Heart left ventricle (tissue), 16 donors: ENCODE measurements around the gene RUNX1. TPM values are rescaled to one million over a fixed set of nuclear protein-coding genes. Genes with fewer than 3 reads are reported as not detected.

Source experiments
- ATAC-seq, 4 donors: fragments of 200-7000 bp; cut with Tn5 transposase; one replicate each; pipeline ENCODE4 v1.9.1; 2020 to 2022; ENCODE audit warnings: moderate library complexity in 4 of 4, mild to moderate bottlenecking in 3 of 4, moderate number of reproducible peaks in 1 of 4
- DNase-seq, 5 donors: peaks; one replicate each; pipeline ENCODE4 v3.0.0-alpha.2; 2020
- H3K27ac ChIP-seq, 12 donors: fragments of 200-600 bp; sonication (generic) in 4 of 12; one replicate each; pipeline versions ENCODE4 v1.5.0 to v1.8.0; 2016 to 2022; ENCODE audit warnings: mild to moderate bottlenecking in 2 of 12
- H3K27me3 ChIP-seq, 9 donors: fragments of 200-600 bp; sonication (generic) in 2 of 9; one replicate each; pipeline versions ENCODE4 v1.5.1 to v1.8.0; 2016 to 2022; ENCODE audit warnings: mild to moderate bottlenecking in 3 of 9
- H3K36me3 ChIP-seq, 9 donors: fragments of 200-600 bp; sonication (generic) in 2 of 9; one replicate each; pipeline versions ENCODE4 v1.5.0 to v1.8.0; 2018 to 2022; ENCODE audit warnings: mild to moderate bottlenecking in 2 of 9
- H3K4me1 ChIP-seq, 12 donors: fragments of 200-600 bp; sonication (generic) in 4 of 12; one replicate each; pipeline versions ENCODE4 v1.5.0 to v1.8.0; 2016 to 2022; ENCODE audit warnings: mild to moderate bottlenecking in 3 of 12
- H3K4me3 ChIP-seq, 12 donors: fragments of 200-600 bp; sonication (generic) in 4 of 12; one replicate each; pipeline versions ENCODE4 v1.5.0 to v1.8.0; 2017 to 2022; ENCODE audit warnings: mild to moderate bottlenecking in 9 of 12, moderate library complexity in 4 of 12
- H3K9me3 ChIP-seq, 12 donors: fragments of 200-600 bp; sonication (generic) in 4 of 12; one replicate each; pipeline versions ENCODE4 v1.5.0 to v1.8.0; 2016 to 2022; ENCODE audit warnings: mild to moderate bottlenecking in 1 of 12
- CTCF ChIP-seq, 12 donors: fragments of 200-600 bp; sonication (generic) in 4 of 12; IDR thresholded peaks; one replicate each; pipeline versions ENCODE4 v1.5.0 to v1.8.0; 2018 to 2022; ENCODE audit warnings: antibody characterized with exemption in 12 of 12, mild to moderate bottlenecking in 5 of 12
- POLR2A ChIP-seq, 2 donors: fragments of 450-650 bp; IDR thresholded peaks; one replicate each; pipeline ENCODE4 v1.6.1; 2017; ENCODE audit warnings: antibody characterized with exemption in 2 of 2, mild to moderate bottlenecking in 2 of 2, moderate library complexity in 2 of 2
- WGBS, 4 donors: extraction: QIAGEN DNeasy Blood & Tissue Kit in 2 of 4; methylation state at CpG; one replicate each; pipeline versions ENCODE4 v1.1.5 to v1.1.7; 2013 to 2018; 5-methylcytosine and 5-hydroxymethylcytosine counted together
- intact Hi-C, 10 donors: fragments of 100-400 bp; cut with DNase I; formaldehyde crosslinking; loops; one replicate each; pipeline versions ENCODE4 v1.11.1 to v1.14.2; 2022
- polyA plus RNA-seq, 2 donors: library from polyadenylated mRNA; stranded (reverse); fragments of 200-250 nt; gene quantifications; one replicate each; pipeline ENCODE4 v1.2.3, GENCODE V29; 2013
- total RNA-seq, 9 donors: library from RNA; depleted of rRNA in 2 of 9; stranded (reverse); fragments of >200 nt in 2 of 9; fragmentation: NEBNext Ultra II Directional in 3 of 9; extraction: Animal tissue kit (Norgen Biotek cat#: 25700) in 3 of 9; gene quantifications; one replicate each; pipeline versions ENCODE4 v1.1.0 to v1.2.4, GENCODE V29; 2016 to 2023
- donor health status: ischemic (EF 13 %, LVEDD 7.1; RV severe dilation, severe dysfunction).
- donor health status: healthy with polysubstance abuse.
- donor health status: DM: no; HTN: yes; CAD: no.
- donor health status: DM: no; HTN: no; CAD: no.
- donor health status: ischemic (EF 25% LVEDD 6.9; RV normal size, moderate dysfunction).
- donor health status: ischemic (EF 25% LVEDD 5.7; RV mildly dilated, moderate dysfunction).
- donor health status: healthy.
- donor health status: DM: yes; HTN: yes; CAD: no.
- donor health status: ischemic (EF 35%, LVEDD 5.7; RV mildly dilated, moderate dysfunction).
- donor health status: nonischemic (EF 11% LVEDD 7.7; RV severe dilation, severe dysfunction).
- donor health status: DM: yes; HTN: yes; CAD: no.
- donor health status: PGD.
- donor health status: ischemic (EF 29% LVEDD 5.4; RV normal size, mild dysfunction).
- donor health status: nonischemic (EF 23%, LVEDD 6.1; RV moderate dilation, normal function).

RUNX1 gene
- total and polyA plus RNA-seq, 11 donors = 0.61 to 54.5 (median 4.1) TPM

DNA sequence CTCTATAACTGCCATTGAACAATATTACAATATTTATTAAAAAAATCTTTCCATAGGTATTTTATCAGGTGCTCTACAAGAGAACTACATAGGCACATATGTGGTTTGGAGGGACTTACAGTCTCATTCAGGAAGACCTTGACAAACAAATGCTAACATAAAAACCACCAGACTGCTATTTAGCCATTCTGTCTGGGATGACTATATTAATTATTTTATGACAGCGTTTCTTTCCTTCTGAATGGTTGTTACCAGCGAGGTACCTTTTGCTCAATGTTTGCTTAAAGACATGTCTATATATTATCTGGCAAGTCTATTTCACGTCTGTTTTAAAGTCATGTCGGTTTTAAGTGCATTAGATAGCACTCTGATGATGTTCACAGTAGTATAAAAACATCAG lies 69.7 kb downstream of the RUNX1 start:
- Histone ChIP-seq H3K27ac (no peak overlapping the region), H3K4me1 (peaks cover 0 to 19% (median 0%) of the 10 kb centered on the region in 12 donors), H3K36me3 (no peaks in the 10 kb centered on the region), H3K9me3 (no peaks in the 10 kb centered on the region), H3K4me3 (no peak overlapping the region), H3K27me3 (peaks cover 0 to 6% (median 0%) of the 10 kb centered on the region in 9 donors)
- DNase-seq (no peak), ATAC-seq (no peak)
- intact Hi-C loops = no loop called here
- WGBS, 4 donors = 51 to 80% (median 75%) methylated on average over 4 of the region's 4 CpGs
- no peak for TF ChIP-seq POLR2A (IDR thresholded peaks at IDR 0.05)
- TF ChIP-seq CTCF (IDR thresholded peaks at IDR 0.05) = no peak

- WGBS, 4 donors = 86 to 96% (median 95%) methylated on average over 1 of the region's 1 CpG
- intact Hi-C loops = no loop called here
These were observed 71.8 kb downstream of the RUNX1 start for GRCh38 chr21:34977333-34977732.

DNA sequence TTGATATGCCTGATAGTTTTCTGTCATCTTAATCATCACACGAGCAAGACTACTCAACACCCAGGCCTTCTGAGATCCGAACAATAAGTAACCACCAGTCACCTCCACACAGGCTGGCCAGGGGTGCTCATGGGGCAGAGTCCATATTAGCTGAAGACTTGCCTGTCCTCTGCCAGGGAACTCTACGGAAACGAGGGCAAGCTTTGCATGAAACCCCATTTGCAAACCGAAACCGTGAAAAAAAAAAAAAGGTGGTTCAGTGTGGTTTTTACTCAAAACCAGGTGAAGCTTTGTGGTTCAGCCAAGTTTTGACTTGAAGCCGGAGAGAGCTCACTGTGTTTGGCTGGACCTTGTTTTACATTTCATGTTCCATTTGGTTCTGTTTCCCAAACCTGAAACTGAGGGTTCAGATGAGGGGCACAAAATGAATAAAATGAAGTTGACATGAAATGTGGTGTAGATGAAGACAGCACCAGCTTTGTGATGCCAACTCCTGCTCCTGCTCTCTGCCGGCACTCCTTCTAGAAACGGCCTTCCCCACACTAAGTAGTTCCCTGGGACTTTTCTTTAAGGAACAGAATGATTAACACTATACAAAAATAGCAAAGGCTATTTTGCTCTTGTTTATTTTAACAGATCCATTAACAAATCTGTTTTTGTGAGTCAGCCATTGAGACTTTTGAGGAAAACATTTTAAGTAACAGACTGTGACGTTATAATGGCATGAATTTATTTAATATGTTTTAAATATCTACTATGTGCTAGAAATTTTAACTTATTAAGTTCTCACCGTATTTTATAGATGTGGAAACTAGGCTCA lies 74.7 kb downstream of the RUNX1 start:
- 77 to 88% (median 82%) methylated on average over 11 of the region's 11 CpGs for WGBS, 4 donors
- no peak for TF ChIP-seq POLR2A (IDR thresholded peaks at IDR 0.05)
- no peaks in the 10 kb centered on the region for H3K36me3 ChIP-seq
- DNase-seq = no peak
- H3K4me1 ChIP-seq = peaks cover 0 to 12% (median 0%) of the 10 kb centered on the region in 12 donors
- no peak for ATAC-seq
- H3K27ac ChIP-seq = peak overlapping the region in 1 of 12 donors; percentile 2
- no peaks in the 10 kb centered on the region for H3K9me3 ChIP-seq
- H3K27me3 ChIP-seq = no peaks in the 10 kb centered on the region
- intact Hi-C loops = no loop called here
- no peak overlapping the region for H3K4me3 ChIP-seq

More at GRCh38 chr21:34977333-34977732, 71.8 kb downstream of the RUNX1 start:
- DNase-seq = no peak
- Histone ChIP-seq H3K27ac (no peak overlapping the region), H3K27me3 (peaks cover 0 to 6% (median 0%) of the 10 kb centered on the region in 9 donors), H3K4me3 (no peak overlapping the region), H3K9me3 (no peaks in the 10 kb centered on the region), H3K36me3 (no peaks in the 10 kb centered on the region), H3K4me1 (peaks cover 0 to 9% (median 0%) of the 10 kb centered on the region in 12 donors)
- ATAC-seq = no peak
- TF ChIP-seq POLR2A (IDR thresholded peaks at IDR 0.05) (no peak), CTCF (IDR thresholded peaks at IDR 0.05) (no peak)

DNA sequence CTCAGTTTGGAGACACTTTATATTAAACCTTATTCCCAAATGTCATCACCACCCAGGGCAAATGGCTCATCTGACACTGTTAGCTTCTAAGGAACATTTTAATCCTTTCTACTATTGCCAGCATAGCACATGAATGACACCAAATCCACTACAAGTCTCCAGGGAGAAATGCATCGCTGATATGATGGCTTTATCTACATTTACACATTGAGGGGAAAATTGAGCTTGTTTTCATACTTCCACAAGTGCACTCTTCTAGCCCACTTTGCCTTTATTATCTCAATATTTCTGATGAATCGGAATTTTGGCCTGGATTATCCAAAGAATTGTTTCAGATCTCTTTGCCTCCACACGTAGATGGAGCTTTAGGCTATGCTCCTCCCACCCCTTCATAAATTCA lies 75.4 kb downstream of the RUNX1 start:
- TF ChIP-seq POLR2A (IDR thresholded peaks at IDR 0.05) = no peak
- no peak for TF ChIP-seq CTCF (IDR thresholded peaks at IDR 0.05)
- WGBS, 4 donors = 68 to 81% (median 72%) methylated on average over 3 of the region's 3 CpGs
- Histone ChIP-seq H3K27me3 (no peaks in the 10 kb centered on the region), H3K9me3 (no peaks in the 10 kb centered on the region), H3K4me3 (no peak overlapping the region), H3K36me3 (no peaks in the 10 kb centered on the region), H3K27ac (no peak overlapping the region), H3K4me1 (peaks cover 0 to 19% (median 0%) of the 10 kb centered on the region in 12 donors)
- DNase-seq (no peak), ATAC-seq (no peak)
- intact Hi-C loops = no loop called here
